Activated CD4-positive, alpha-beta T cell treated with anti-CD3 and anti-CD28 coated beads for 36 hours (primary cell): ENCODE results near the gene LMO7. TPM values are rescaled to one million over a fixed set of nuclear protein-coding genes. Genes with fewer than 3 reads are reported as not detected.

ENCODE experiments used
- ATAC-seq: fragments of 200-7000 bp; cut with Tn5 transposase; one replicate; pipeline ENCODE4 v1.10.0; 2021; ENCODE audit warnings: mild to moderate bottlenecking, moderate library complexity
- CTCF ChIA-PET: fragments of 350-600 bp; sonication (Branson Sonifier 250); formaldehyde crosslinking; loops from one replicate; lab custom pipeline; 2021; ENCODE audit warnings: antibody characterized with exemption; lab: Charles Lee
- POLR2A ChIA-PET: fragments of 350-600 bp; sonication (Branson Sonifier 250); formaldehyde crosslinking; loops from one replicate; lab custom pipeline; 2021; ENCODE audit warnings: antibody characterized with exemption, inconsistent platforms; lab: Charles Lee
- DNase-seq: peaks from one replicate; pipeline ENCODE4 v3.0.0-alpha.2; 2020
- H3K27ac Mint-ChIP-seq: one replicate; pipeline ENCODE4 v1.8.0; 2021; ENCODE audit warnings: mixed read lengths
- H3K27me3 Mint-ChIP-seq: one replicate; pipeline ENCODE4 v1.8.0; 2021; ENCODE audit warnings: mixed read lengths
- H3K36me3 Mint-ChIP-seq: one replicate; pipeline ENCODE4 v1.8.0; 2021; ENCODE audit warnings: low read depth, mixed read lengths
- H3K4me1 Mint-ChIP-seq: one replicate; pipeline ENCODE4 v1.8.0; 2021; ENCODE audit warnings: mixed read lengths
- H3K4me3 Mint-ChIP-seq: one replicate; pipeline ENCODE4 v1.8.0; 2021; ENCODE audit warnings: mild to moderate bottlenecking, moderate library complexity, mixed read lengths
- H3K9me3 Mint-ChIP-seq: one replicate; pipeline ENCODE4 v1.8.0; 2021; ENCODE audit warnings: low read depth, mixed read lengths
- intact Hi-C, 2 experiments: fragments of 100-400 bp; cut with DNase I in 1 of 2; cut with micrococcal nuclease in 1 of 2; formaldehyde crosslinking; loops; one replicate each; pipeline versions ENCODE4 v1.14.2 to v1.15.1; 2022 to 2024; cut with DNase I, micrococcal nuclease
- total RNA-seq, 2 experiments: library from RNA; stranded (reverse); gene quantifications; one replicate each; pipeline ENCODE4 v1.2.3, GENCODE V29; 2021

LMO7 gene
- total RNA-seq, 2 experiments from 2014 or later, result 11.7 to 15.5 TPM

- no peaks in the 10 kb centered on the region for H3K9me3 Mint-ChIP-seq
- H3K4me1 Mint-ChIP-seq, result no peaks in the 10 kb centered on the region
- H3K36me3 Mint-ChIP-seq, result no peaks in the 10 kb centered on the region
- H3K27ac Mint-ChIP-seq, result no peak overlapping the region
- H3K27me3 Mint-ChIP-seq, result no peaks in the 10 kb centered on the region
- ChIA-PET POLR2A (no interaction called here), CTCF (interaction anchor here (0.6 to 0.9 kb wide), 2 partner anchors 21 to 165 kb away, joined by 3 read pairs; no protein-coding TSS in a partner anchor)
- ATAC-seq (no peak), DNase-seq (no peak)
- no peak overlapping the region for H3K4me3 Mint-ChIP-seq
- intact Hi-C loops, result no loop called here
These were observed 224.8 kb downstream of the LMO7 start for GRCh38 chr13:75860935-75861334.

DNA sequence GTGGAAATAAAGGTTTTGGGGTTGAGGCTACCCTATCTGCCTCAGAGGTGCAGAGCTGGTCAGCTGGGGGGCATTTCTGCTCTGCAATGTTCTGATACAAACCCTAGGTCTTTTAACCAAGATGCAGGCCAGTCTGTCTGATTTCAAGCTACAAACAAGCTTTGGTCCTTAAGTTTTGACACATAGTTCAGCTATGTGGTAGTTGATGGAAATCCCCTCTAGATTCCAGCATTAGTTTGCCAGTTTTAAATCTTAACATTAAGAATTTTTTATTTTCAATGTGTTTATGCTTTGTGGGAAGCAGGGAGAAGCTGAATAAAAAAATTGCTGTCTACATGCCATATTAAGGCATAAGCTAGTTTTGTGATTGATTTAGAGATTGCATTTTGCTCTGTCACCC lies 225.7 kb downstream of the LMO7 start:
- DNase-seq (no peak), ATAC-seq (no peak)
- CTCF ChIA-PET, result interaction anchor here (0.7 to 1.4 kb wide), 5 partner anchors 8 to 166 kb away, joined by 3 to 6 read pairs (median 3); no protein-coding TSS in a partner anchor
- intact Hi-C loops, result no loop called here
- no peak overlapping the region for H3K4me3 Mint-ChIP-seq
- H3K36me3 Mint-ChIP-seq, result no peaks in the 10 kb centered on the region
- POLR2A ChIA-PET, result interaction anchor here (0.7 kb wide), 1 partner anchor 104 kb away, joined by 3 read pairs; no protein-coding TSS in a partner anchor
- no peaks in the 10 kb centered on the region for H3K4me1 Mint-ChIP-seq
- H3K27me3 Mint-ChIP-seq, result peaks cover 2% of the 10 kb centered on the region
- no peak overlapping the region for H3K27ac Mint-ChIP-seq
- no peaks in the 10 kb centered on the region for H3K9me3 Mint-ChIP-seq

DNA sequence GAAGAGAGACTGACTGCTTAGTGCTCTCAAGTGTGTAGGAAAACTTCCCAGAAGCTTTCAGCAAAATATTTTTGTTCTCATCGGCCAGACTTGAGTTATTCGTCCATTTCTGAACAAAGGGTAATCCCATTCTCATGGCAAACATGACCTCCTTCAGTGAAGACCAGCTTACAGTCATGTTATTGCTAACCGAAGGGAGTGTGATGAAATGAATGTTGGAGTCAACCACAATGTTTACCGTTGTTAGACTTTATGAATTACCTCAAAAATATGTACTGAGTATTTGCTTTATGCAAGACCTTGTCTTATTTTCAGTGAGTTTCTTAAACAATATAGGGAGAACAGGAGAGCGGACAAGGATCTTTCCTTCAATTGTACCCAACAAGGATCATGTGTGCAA lies 228.6 kb downstream of the LMO7 start:
- POLR2A ChIA-PET, result interaction anchor here (0.6 kb wide), 1 partner anchor 94 kb away, joined by 9 read pairs; no protein-coding TSS in a partner anchor
- intact Hi-C loops, result no loop called here
- no peak for ATAC-seq

GRCh38 chr13:75867379-75868117 lies 231.4 kb downstream of the LMO7 start:
- Mint-ChIP-seq H3K27me3 (peaks cover 8% of the 10 kb centered on the region), H3K4me1 (peaks cover 16% of the 10 kb centered on the region), H3K36me3 (no peaks in the 10 kb centered on the region), H3K27ac (no peak overlapping the region), H3K4me3 (no peak overlapping the region), H3K9me3 (no peaks in the 10 kb centered on the region)
- DNase-seq (no peak), ATAC-seq (no peak)
- ChIA-PET POLR2A (no interaction called here), CTCF (interaction anchor here (0.8 to 5.0 kb wide), 5 partner anchors 9 to 608 kb away, joined by 3 to 56 read pairs (median 5); no protein-coding TSS in a partner anchor)
- intact Hi-C loops, result no loop called here

More for the DNA sequence above, 228.6 kb downstream of the LMO7 start:
- Mint-ChIP-seq H3K4me1 (peaks cover 2% of the 10 kb centered on the region), H3K9me3 (no peaks in the 10 kb centered on the region), H3K27ac (no peak overlapping the region), H3K36me3 (no peaks in the 10 kb centered on the region), H3K27me3 (peaks cover 5% of the 10 kb centered on the region), H3K4me3 (no peak overlapping the region)
- CTCF ChIA-PET, result interaction anchor here (2.7 to 3.0 kb wide), 2 partner anchors 12 to 169 kb away, joined by 13 read pairs; no protein-coding TSS in a partner anchor
- DNase-seq, result no peak

- no peaks in the 10 kb centered on the region for H3K9me3 Mint-ChIP-seq
- H3K36me3 Mint-ChIP-seq, result no peaks in the 10 kb centered on the region
- ChIA-PET POLR2A (interaction anchor here (0.9 kb wide), 1 partner anchor 172 kb away, joined by 3 read pairs; no protein-coding TSS in a partner anchor), CTCF (interaction anchor here (0.6 to 5.0 kb wide), 27 partner anchors 8 to 1037 kb away, joined by 3 to 56 read pairs (median 4); partner anchors contain the start of gene KCTD12)
- intact Hi-C loops, result loop anchor here (1.0 to 10.0 kb wide), 4 partner anchors 108 to 1115 kb away; no protein-coding TSS in a partner anchor
- ATAC-seq (peak; percentile 89), DNase-seq (peak; percentile 19)
- H3K4me3 Mint-ChIP-seq, result no peak overlapping the region
- peaks cover 8% of the 10 kb centered on the region for H3K27me3 Mint-ChIP-seq
- H3K27ac Mint-ChIP-seq, result peak overlapping the region; percentile 58
- H3K4me1 Mint-ChIP-seq, result peaks cover 16% of the 10 kb centered on the region
These were observed 233.9 kb downstream of the LMO7 start for GRCh38 chr13:75869981-75870380.

DNA sequence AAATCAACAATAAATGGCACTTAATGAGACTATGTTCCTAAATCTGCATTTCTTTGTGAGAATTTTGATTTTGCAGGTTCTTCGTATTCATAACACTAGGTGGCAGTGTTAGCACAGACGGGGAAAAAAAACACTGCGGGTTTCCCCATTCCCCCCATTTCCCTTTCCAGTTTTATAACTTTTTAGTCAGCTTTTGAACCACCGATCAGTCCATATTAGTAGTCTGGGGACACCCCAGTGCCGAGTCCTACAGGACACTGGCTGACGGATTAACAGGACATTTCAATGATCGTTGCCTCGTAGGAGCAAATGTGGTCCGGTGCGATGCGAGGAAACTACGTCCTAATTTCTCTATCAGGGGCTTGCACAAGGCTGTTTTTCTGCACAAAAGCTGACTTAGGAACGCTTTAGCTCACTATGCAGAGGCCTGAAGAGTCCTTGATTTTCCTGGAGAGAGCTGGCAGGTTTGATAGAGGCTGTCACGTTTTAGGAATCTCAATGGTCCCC lies 234.3 kb downstream of the LMO7 start:
- ChIA-PET CTCF (interaction anchor here (0.7 to 5.0 kb wide), 27 partner anchors 8 to 1037 kb away, joined by 3 to 56 read pairs (median 5); partner anchors contain the start of gene KCTD12), POLR2A (interaction anchor here (0.9 kb wide), 1 partner anchor 172 kb away, joined by 3 read pairs; no protein-coding TSS in a partner anchor)
- Mint-ChIP-seq H3K4me3 (no peak overlapping the region), H3K4me1 (peaks cover 19% of the 10 kb centered on the region), H3K9me3 (no peaks in the 10 kb centered on the region), H3K27me3 (peaks cover 8% of the 10 kb centered on the region), H3K36me3 (no peaks in the 10 kb centered on the region), H3K27ac (peak overlapping the region; percentile 58)
- DNase-seq, result peak; percentile 10
- intact Hi-C loops, result loop anchor here (1.0 to 10.0 kb wide), 4 partner anchors 108 to 1114 kb away; no protein-coding TSS in a partner anchor
- ATAC-seq, result peak; percentile 27

GRCh38 chr13:75871059-75871458 lies 234.9 kb downstream of the LMO7 start:
- DNase-seq, result no peak
- ChIA-PET POLR2A (no interaction called here), CTCF (interaction anchor here (0.6 to 5.0 kb wide), 15 partner anchors 11 to 1032 kb away, joined by 3 to 56 read pairs (median 5); no protein-coding TSS in a partner anchor)
- no peaks in the 10 kb centered on the region for H3K36me3 Mint-ChIP-seq
- no peaks in the 10 kb centered on the region for H3K9me3 Mint-ChIP-seq
- H3K4me3 Mint-ChIP-seq, result no peak overlapping the region
- H3K27ac Mint-ChIP-seq, result no peak overlapping the region
- ATAC-seq, result no peak
- peaks cover 24% of the 10 kb centered on the region for H3K4me1 Mint-ChIP-seq
- H3K27me3 Mint-ChIP-seq, result peaks cover 8% of the 10 kb centered on the region
- intact Hi-C loops, result loop anchor here (5.0 to 10.0 kb wide), 3 partner anchors 109 to 1114 kb away; no protein-coding TSS in a partner anchor

DNA sequence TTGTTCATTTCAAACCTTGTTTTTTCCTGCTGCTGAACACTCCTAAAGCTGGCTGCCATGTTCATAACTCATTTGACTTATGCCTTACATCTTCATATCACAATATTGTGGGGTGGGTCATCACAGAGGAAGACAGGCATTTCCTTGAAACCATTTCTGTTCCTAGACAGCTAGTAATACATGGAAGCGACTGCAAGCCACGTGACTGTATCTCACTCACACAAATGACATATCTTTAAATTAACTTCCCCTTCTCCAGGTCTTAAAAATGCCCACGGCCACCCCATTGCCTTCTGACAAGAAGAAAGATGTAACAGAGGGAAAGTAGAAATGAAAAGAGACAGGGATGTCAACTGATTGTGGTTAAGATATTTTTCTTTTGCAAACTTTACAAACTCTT lies 236.8 kb downstream of the LMO7 start:
- H3K36me3 Mint-ChIP-seq, result no peaks in the 10 kb centered on the region
- intact Hi-C loops, result loop anchor here (5.0 to 10.0 kb wide), 3 partner anchors 111 to 1112 kb away; no protein-coding TSS in a partner anchor
- peaks cover 7% of the 10 kb centered on the region for H3K27me3 Mint-ChIP-seq
- ChIA-PET POLR2A (no interaction called here), CTCF (interaction anchor here (0.8 to 6.4 kb wide), 6 partner anchors 9 to 601 kb away, joined by 3 to 49 read pairs (median 6); no protein-coding TSS in a partner anchor)
- H3K4me1 Mint-ChIP-seq, result peaks cover 29% of the 10 kb centered on the region
- ATAC-seq (no peak), DNase-seq (no peak)
- no peaks in the 10 kb centered on the region for H3K9me3 Mint-ChIP-seq
- no peak overlapping the region for H3K4me3 Mint-ChIP-seq
- H3K27ac Mint-ChIP-seq, result no peak overlapping the region

DNA sequence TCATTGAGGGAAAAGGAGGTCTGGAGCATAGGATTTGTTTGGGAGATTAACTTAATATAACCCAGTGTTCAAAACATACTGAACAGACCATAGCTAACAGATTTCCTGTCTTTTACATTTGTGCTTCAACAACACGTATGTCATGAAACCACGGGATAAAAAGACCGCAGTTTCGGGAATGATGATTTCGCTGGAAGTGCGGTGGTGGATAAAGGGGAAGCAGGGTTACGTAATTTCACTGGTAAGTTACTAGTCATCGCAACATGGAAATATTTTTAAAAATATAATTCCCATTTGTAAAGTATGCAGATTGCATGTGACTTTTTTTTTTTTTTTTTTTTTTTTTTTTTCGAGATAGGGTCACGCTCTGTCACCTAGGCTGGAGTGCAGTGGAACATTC lies 237.4 kb downstream of the LMO7 start:
- Mint-ChIP-seq H3K4me3 (no peak overlapping the region), H3K9me3 (no peaks in the 10 kb centered on the region), H3K36me3 (no peaks in the 10 kb centered on the region), H3K27me3 (peaks cover 7% of the 10 kb centered on the region), H3K27ac (no peak overlapping the region), H3K4me1 (peaks cover 29% of the 10 kb centered on the region)
- DNase-seq (no peak), ATAC-seq (no peak)
- POLR2A ChIA-PET, result no interaction called here
- CTCF ChIA-PET, result interaction anchor here (0.6 to 6.4 kb wide), 7 partner anchors 9 to 600 kb away, joined by 3 to 49 read pairs (median 6); no protein-coding TSS in a partner anchor
- intact Hi-C loops, result loop anchor here (5.0 to 10.0 kb wide), 3 partner anchors 111 to 1111 kb away; no protein-coding TSS in a partner anchor

DNA sequence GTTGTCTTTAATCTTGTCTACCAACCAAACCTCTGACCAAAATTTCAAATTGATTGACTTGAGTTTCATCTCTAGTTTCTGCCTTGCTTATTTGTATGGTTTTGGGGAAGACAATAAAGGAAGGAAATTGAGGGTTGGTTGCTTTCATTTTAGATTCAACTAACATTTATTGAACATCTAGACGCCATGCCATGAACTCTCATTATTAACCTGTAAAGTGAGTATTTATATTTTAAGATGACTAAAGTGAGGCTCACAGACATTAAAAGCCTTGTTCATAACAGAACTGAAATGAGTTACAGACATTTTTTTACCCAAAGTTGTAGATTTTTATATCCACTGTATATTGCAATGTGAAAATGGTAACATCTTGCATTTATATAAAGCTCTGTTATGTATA lies 239.3 kb downstream of the LMO7 start:
- H3K4me1 Mint-ChIP-seq, result peaks cover 20% of the 10 kb centered on the region
- H3K27me3 Mint-ChIP-seq, result peaks cover 3% of the 10 kb centered on the region
- intact Hi-C loops, result loop anchor here in 1 of 2 experiments (10.0 kb wide), 1 partner anchor 1109 kb away; no protein-coding TSS in a partner anchor
- H3K36me3 Mint-ChIP-seq, result no peaks in the 10 kb centered on the region
- ChIA-PET CTCF (interaction anchor here (0.6 to 6.4 kb wide), 17 partner anchors 10 to 896 kb away, joined by 3 to 49 read pairs (median 5); no protein-coding TSS in a partner anchor), POLR2A (no interaction called here)
- no peak overlapping the region for H3K4me3 Mint-ChIP-seq
- ATAC-seq (peak; percentile 50), DNase-seq (no peak)
- no peak overlapping the region for H3K27ac Mint-ChIP-seq
- no peaks in the 10 kb centered on the region for H3K9me3 Mint-ChIP-seq
